A673 (cell line): ENCODE data around the gene KCNJ9.

ENCODE experiments used
- CTCF ChIP-seq: fragments of 300-800, 200-600 bp; sonication (generic); conservative IDR thresholded peaks from 2 replicates; pipeline ENCODE4 v1.5.1; 2017; ENCODE audit warnings: low read depth, mild to moderate bottlenecking, antibody characterized with exemption, low read length, moderate library complexity, mixed read lengths
- EZH2 ChIP-seq: fragments of 200-600 bp; sonication (generic); IDR thresholded peaks from 2 replicates; pipeline ENCODE4 v1.6.1; 2017; ENCODE audit warnings: borderline replicate concordance, low read depth, mild to moderate bottlenecking, mixed read lengths, antibody characterized with exemption, low read length; ENCODE audit not compliant: poor library complexity, severe bottlenecking

GRCh38 chr1:160068225-160068624 lies 13.1 kb upstream of the KCNJ9 start:
- TF ChIP-seq CTCF, result no peak
- TF ChIP-seq EZH2, result no peak
